Renal pelvis (tissue), 4 donors: Measurements from ENCODE around the gene PAX5. TPM values are rescaled to one million over a fixed set of nuclear protein-coding genes. Genes with fewer than 3 reads are reported as not detected.

ENCODE experiments used
- DNase-seq: peaks from one replicate; pipeline ENCODE4 v3.0.0-alpha.2; 2013
- polyA plus RNA-seq, 3 donors: library from polyadenylated mRNA; unstranded; fragments of 120-200 nt; gene quantifications; one replicate each; pipeline ENCODE4 v1.2.1, GENCODE V29; 2013; ENCODE audit not compliant: insufficient read length in 3 of 3

Gene PAX5
- polyA plus RNA-seq, 3 donors, result 0.05 to 0.27 (median 0.09) TPM

- DNase-seq, result peak; percentile 53
Measured at GRCh38 chr9:36961561-36962325, 72.3 kb downstream of the PAX5 start.

- DNase-seq, result no peak
Measured at GRCh38 chr9:36961051-36961450, 73.0 kb downstream of the PAX5 start.

- DNase-seq, result no peak
Measured at GRCh38 chr9:36960575-36960955, 73.5 kb downstream of the PAX5 start.

GRCh38 chr9:36959681-36960574 is 74.1 kb downstream of the PAX5 start:
- no peak for DNase-seq

- DNase-seq, result no peak
Measured at GRCh38 chr9:36956908-36957307, 77.2 kb downstream of the PAX5 start.

- DNase-seq, result no peak
Measured at GRCh38 chr9:36950389-36950788, 83.7 kb downstream of the PAX5 start.

- no peak for DNase-seq
Measured at GRCh38 chr9:36949466-36949865, 84.6 kb downstream of the PAX5 start.

GRCh38 chr9:36948051-36948450 is 86.0 kb downstream of the PAX5 start:
- DNase-seq, result no peak

GRCh38 chr9:36946653-36947052 is 87.4 kb downstream of the PAX5 start:
- no peak for DNase-seq

- DNase-seq, result no peak
Measured at GRCh38 chr9:36945999-36946398, 88.1 kb downstream of the PAX5 start.

- no peak for DNase-seq
Measured at GRCh38 chr9:36942891-36943290, 91.2 kb downstream of the PAX5 start.

- DNase-seq, result no peak
Measured at GRCh38 chr9:36941441-36941840, 92.6 kb downstream of the PAX5 start.

GRCh38 chr9:36940881-36941280 is 93.2 kb downstream of the PAX5 start:
- no peak for DNase-seq

GRCh38 chr9:36940500-36940853 is 93.6 kb downstream of the PAX5 start:
- DNase-seq, result no peak

GRCh38 chr9:36939655-36940499 is 94.2 kb downstream of the PAX5 start:
- DNase-seq, result no peak

GRCh38 chr9:36939214-36939613 is 94.9 kb downstream of the PAX5 start:
- no peak for DNase-seq

GRCh38 chr9:36938617-36939016 is 95.5 kb downstream of the PAX5 start:
- DNase-seq, result no peak

- no peak for DNase-seq
Measured at GRCh38 chr9:36937951-36938350, 96.1 kb downstream of the PAX5 start.

- DNase-seq, result no peak
Measured at GRCh38 chr9:36937346-36937745, 96.7 kb downstream of the PAX5 start.

GRCh38 chr9:36936498-36936831 is 97.6 kb downstream of the PAX5 start:
- DNase-seq, result no peak

GRCh38 chr9:36935768-36936497 is 98.1 kb downstream of the PAX5 start:
- no peak for DNase-seq

- DNase-seq, result no peak
Measured at GRCh38 chr9:36935332-36935731, 98.7 kb downstream of the PAX5 start.
